Measurements from ENCODE around the gene GTSF1L. TPM values are rescaled to one million over a fixed set of nuclear protein-coding genes. Genes with fewer than 3 reads are reported as not detected.

GTSF1L gene
- polyA plus RNA-seq, 1 donor, result not detected

- 82% methylated on average over 1 of the region's 1 CpG for WGBS (ENCODE audit: insufficient coverage, low lambda C conversion rate)
- no peak for DNase-seq
Observed at GRCh38 chr20:43727980-43728590, 1.3 kb upstream of the GTSF1L start.

GRCh38 chr20:43726333-43726732 lies 469 bp downstream of the GTSF1L start:
- DNase-seq, result no peak
- WGBS (ENCODE audit: insufficient coverage, low lambda C conversion rate), result 50% methylated on average over 2 of the region's 10 CpGs
- Histone ChIP-seq H3K4me1 (ENCODE audit: control insufficient read depth, insufficient read depth, low read length) (no peaks in the 10 kb centered on the region), H3K36me3 (ENCODE audit: control insufficient read depth, insufficient read depth, low read length) (no peaks in the 10 kb centered on the region), H3K27me3 (ENCODE audit: control insufficient read depth, insufficient read depth, low read length) (no peaks in the 10 kb centered on the region), H3K9me3 (ENCODE audit: control insufficient read depth, low read depth, low read length) (no peaks in the 10 kb centered on the region), H3K4me3 (ENCODE audit: low read length) (no peak overlapping the region), H3K27ac (ENCODE audit: low read length) (no peak overlapping the region)

More at GRCh38 chr20:43727980-43728590, 1.3 kb upstream of the GTSF1L start:
- H3K9me3 ChIP-seq (ENCODE audit: control insufficient read depth, low read depth, low read length), result no peaks in the 10 kb centered on the region
- H3K27me3 ChIP-seq (ENCODE audit: control insufficient read depth, insufficient read depth, low read length), result peaks cover 2% of the 10 kb centered on the region
- H3K27ac ChIP-seq (ENCODE audit: low read length), result no peak overlapping the region
- H3K36me3 ChIP-seq (ENCODE audit: control insufficient read depth, insufficient read depth, low read length), result no peaks in the 10 kb centered on the region
- no peak overlapping the region for H3K4me3 ChIP-seq (ENCODE audit: low read length)
- H3K4me1 ChIP-seq (ENCODE audit: control insufficient read depth, insufficient read depth, low read length), result no peaks in the 10 kb centered on the region

GRCh38 chr20:43725666-43726065 lies 1.1 kb downstream of the GTSF1L start:
- no peak overlapping the region for H3K4me3 ChIP-seq (ENCODE audit: low read length)
- no peaks in the 10 kb centered on the region for H3K36me3 ChIP-seq (ENCODE audit: control insufficient read depth, insufficient read depth, low read length)
- H3K9me3 ChIP-seq (ENCODE audit: control insufficient read depth, low read depth, low read length), result no peaks in the 10 kb centered on the region
- no CpG with 5 or more reads among the region's 2 CpGs for WGBS (ENCODE audit: insufficient coverage, low lambda C conversion rate)
- H3K4me1 ChIP-seq (ENCODE audit: control insufficient read depth, insufficient read depth, low read length), result no peaks in the 10 kb centered on the region
- no peak overlapping the region for H3K27ac ChIP-seq (ENCODE audit: low read length)
- no peak for DNase-seq
- H3K27me3 ChIP-seq (ENCODE audit: control insufficient read depth, insufficient read depth, low read length), result no peaks in the 10 kb centered on the region

GRCh38 chr20:43724383-43724782 lies 2.4 kb downstream of the GTSF1L start:
- WGBS (ENCODE audit: insufficient coverage, low lambda C conversion rate), result no CpG with 5 or more reads among the region's 5 CpGs
- Histone ChIP-seq H3K27ac (ENCODE audit: low read length) (no peak overlapping the region), H3K27me3 (ENCODE audit: control insufficient read depth, insufficient read depth, low read length) (no peaks in the 10 kb centered on the region), H3K4me1 (ENCODE audit: control insufficient read depth, insufficient read depth, low read length) (no peaks in the 10 kb centered on the region), H3K9me3 (ENCODE audit: control insufficient read depth, low read depth, low read length) (no peaks in the 10 kb centered on the region), H3K36me3 (ENCODE audit: control insufficient read depth, insufficient read depth, low read length) (no peaks in the 10 kb centered on the region), H3K4me3 (ENCODE audit: low read length) (no peak overlapping the region)
- DNase-seq, result no peak

- DNase-seq, result no peak
- Histone ChIP-seq H3K36me3 (ENCODE audit: control insufficient read depth, insufficient read depth, low read length) (no peaks in the 10 kb centered on the region), H3K4me3 (ENCODE audit: low read length) (no peak overlapping the region), H3K27ac (ENCODE audit: low read length) (no peak overlapping the region), H3K27me3 (ENCODE audit: control insufficient read depth, insufficient read depth, low read length) (no peaks in the 10 kb centered on the region), H3K4me1 (ENCODE audit: control insufficient read depth, insufficient read depth, low read length) (no peaks in the 10 kb centered on the region), H3K9me3 (ENCODE audit: control insufficient read depth, low read depth, low read length) (no peaks in the 10 kb centered on the region)
- no CpG with 5 or more reads among the region's 3 CpGs for WGBS (ENCODE audit: insufficient coverage, low lambda C conversion rate)
Observed at GRCh38 chr20:43723735-43724134, 3.1 kb downstream of the GTSF1L start.

- no peak overlapping the region for H3K27ac ChIP-seq (ENCODE audit: low read length)
- no peaks in the 10 kb centered on the region for H3K27me3 ChIP-seq (ENCODE audit: control insufficient read depth, insufficient read depth, low read length)
- no CpG with 5 or more reads among the region's 4 CpGs for WGBS (ENCODE audit: insufficient coverage, low lambda C conversion rate)
Observed at GRCh38 chr20:43723186-43723585, 3.6 kb downstream of the GTSF1L start.

GRCh38 chr20:43722153-43722505 lies 4.7 kb downstream of the GTSF1L start:
- WGBS (ENCODE audit: insufficient coverage, low lambda C conversion rate), result 57% methylated on average over 5 of the region's 8 CpGs
- Histone ChIP-seq H3K36me3 (ENCODE audit: control insufficient read depth, insufficient read depth, low read length) (no peaks in the 10 kb centered on the region), H3K27me3 (ENCODE audit: control insufficient read depth, insufficient read depth, low read length) (no peaks in the 10 kb centered on the region), H3K4me1 (ENCODE audit: control insufficient read depth, insufficient read depth, low read length) (no peaks in the 10 kb centered on the region), H3K27ac (ENCODE audit: low read length) (no peak overlapping the region), H3K4me3 (ENCODE audit: low read length) (no peak overlapping the region), H3K9me3 (ENCODE audit: control insufficient read depth, low read depth, low read length) (no peaks in the 10 kb centered on the region)
- no peak for DNase-seq

More at GRCh38 chr20:43723186-43723585, 3.6 kb downstream of the GTSF1L start:
- Histone ChIP-seq H3K9me3 (ENCODE audit: control insufficient read depth, low read depth, low read length) (no peaks in the 10 kb centered on the region), H3K4me1 (ENCODE audit: control insufficient read depth, insufficient read depth, low read length) (no peaks in the 10 kb centered on the region), H3K4me3 (ENCODE audit: low read length) (no peak overlapping the region), H3K36me3 (ENCODE audit: control insufficient read depth, insufficient read depth, low read length) (no peaks in the 10 kb centered on the region)
- DNase-seq, result no peak

- DNase-seq, result no peak
- H3K9me3 ChIP-seq (ENCODE audit: control insufficient read depth, low read depth, low read length), result no peaks in the 10 kb centered on the region
- no peaks in the 10 kb centered on the region for H3K4me1 ChIP-seq (ENCODE audit: control insufficient read depth, insufficient read depth, low read length)
- H3K27ac ChIP-seq (ENCODE audit: low read length), result no peak overlapping the region
- H3K36me3 ChIP-seq (ENCODE audit: control insufficient read depth, insufficient read depth, low read length), result no peaks in the 10 kb centered on the region
- WGBS (ENCODE audit: insufficient coverage, low lambda C conversion rate), result no CpG with 5 or more reads among the region's 15 CpGs
- H3K4me3 ChIP-seq (ENCODE audit: low read length), result no peak overlapping the region
- H3K27me3 ChIP-seq (ENCODE audit: control insufficient read depth, insufficient read depth, low read length), result no peaks in the 10 kb centered on the region
Observed at GRCh38 chr20:43721429-43722152, 5.2 kb downstream of the GTSF1L start.

- no peak for DNase-seq
- Histone ChIP-seq H3K9me3 (ENCODE audit: control insufficient read depth, low read depth, low read length) (no peaks in the 10 kb centered on the region), H3K36me3 (ENCODE audit: control insufficient read depth, insufficient read depth, low read length) (no peaks in the 10 kb centered on the region), H3K4me3 (ENCODE audit: low read length) (no peak overlapping the region), H3K4me1 (ENCODE audit: control insufficient read depth, insufficient read depth, low read length) (no peaks in the 10 kb centered on the region), H3K27ac (ENCODE audit: low read length) (no peak overlapping the region), H3K27me3 (ENCODE audit: control insufficient read depth, insufficient read depth, low read length) (no peaks in the 10 kb centered on the region)
- no CpG with 5 or more reads among the region's 2 CpGs for WGBS (ENCODE audit: insufficient coverage, low lambda C conversion rate)
Observed at GRCh38 chr20:43721097-43721428, 5.7 kb downstream of the GTSF1L start.

GRCh38 chr20:43720007-43720406 lies 6.8 kb downstream of the GTSF1L start:
- WGBS (ENCODE audit: insufficient coverage, low lambda C conversion rate), result no CpG with 5 or more reads among the region's 1 CpG
- Histone ChIP-seq H3K9me3 (ENCODE audit: control insufficient read depth, low read depth, low read length) (no peaks in the 10 kb centered on the region), H3K27ac (ENCODE audit: low read length) (no peak overlapping the region), H3K4me1 (ENCODE audit: control insufficient read depth, insufficient read depth, low read length) (no peaks in the 10 kb centered on the region), H3K36me3 (ENCODE audit: control insufficient read depth, insufficient read depth, low read length) (no peaks in the 10 kb centered on the region), H3K4me3 (ENCODE audit: low read length) (no peak overlapping the region), H3K27me3 (ENCODE audit: control insufficient read depth, insufficient read depth, low read length) (no peaks in the 10 kb centered on the region)
- no peak for DNase-seq

- no CpG with 5 or more reads among the region's 4 CpGs for WGBS (ENCODE audit: insufficient coverage, low lambda C conversion rate)
- Histone ChIP-seq H3K27me3 (ENCODE audit: control insufficient read depth, insufficient read depth, low read length) (no peaks in the 10 kb centered on the region), H3K36me3 (ENCODE audit: control insufficient read depth, insufficient read depth, low read length) (no peaks in the 10 kb centered on the region), H3K27ac (ENCODE audit: low read length) (no peak overlapping the region), H3K9me3 (ENCODE audit: control insufficient read depth, low read depth, low read length) (no peaks in the 10 kb centered on the region), H3K4me3 (ENCODE audit: low read length) (no peak overlapping the region), H3K4me1 (ENCODE audit: control insufficient read depth, insufficient read depth, low read length) (no peaks in the 10 kb centered on the region)
- DNase-seq, result no peak
Observed at GRCh38 chr20:43717616-43717995, 9.2 kb downstream of the GTSF1L start.
